Kidney (tissue), 14 donors: ENCODE data around the gene MAML1. TPM values are rescaled to one million over a fixed set of nuclear protein-coding genes. Genes with fewer than 3 reads are reported as not detected.

ENCODE experiments used
- DNase-seq, 5 donors: peaks; one replicate each; pipeline ENCODE4 v3.0.0-alpha.2; 2013 to 2020
- FAIRE-seq: peaks from 2 replicates; lab custom pipeline; 2012; peaks lifted over from hg19 to GRCh38; lab: Jason Lieb, UNC
- H3K27ac ChIP-seq, 2 donors: one replicate each; pipeline ENCODE4 v1.7.0; 2013; ENCODE audit warnings: low read depth in 2 of 2, low read length in 2 of 2, inconsistent platforms in 1 of 2
- H3K27me3 ChIP-seq: one replicate; pipeline ENCODE4 v1.7.1; 2013; ENCODE audit warnings: low read length, inconsistent platforms; ENCODE audit not compliant: control insufficient read depth, insufficient read depth
- H3K36me3 ChIP-seq, 3 donors: one replicate each; pipeline versions ENCODE4 v1.7.0 to v1.7.1; 2013; ENCODE audit warnings: low read length in 3 of 3, control low read depth in 1 of 3, inconsistent platforms in 1 of 3; ENCODE audit not compliant: insufficient read depth in 3 of 3, control insufficient read depth in 2 of 3
- H3K4me1 ChIP-seq, 3 donors: one replicate each; pipeline versions ENCODE4 v1.7.0 to v1.7.1; 2013; ENCODE audit warnings: low read length in 3 of 3, inconsistent platforms in 1 of 3, low read depth in 1 of 3; ENCODE audit not compliant: control insufficient read depth in 2 of 3, insufficient read depth in 2 of 3
- H3K4me3 ChIP-seq, 3 donors: one replicate each; pipeline versions ENCODE4 v1.7.0 to v1.8.1; 2013; ENCODE audit warnings: low read length in 3 of 3, control low read depth in 1 of 3, inconsistent platforms in 1 of 3
- H3K9ac ChIP-seq, 3 donors: one replicate each; pipeline versions ENCODE4 v1.7.0 to v1.7.1; 2013; ENCODE audit warnings: low read length in 3 of 3, control low read depth in 1 of 3, inconsistent platforms in 1 of 3
- H3K9me3 ChIP-seq, 3 donors: one replicate each; pipeline versions ENCODE4 v1.7.0 to v1.7.1; 2013; ENCODE audit warnings: low read length in 3 of 3, control low read depth in 1 of 3, inconsistent platforms in 1 of 3; ENCODE audit not compliant: control insufficient read depth in 2 of 3, insufficient read depth in 1 of 3
- intact Hi-C: fragments of 100-400 bp; cut with DNase I; formaldehyde crosslinking; loops from one replicate; pipeline ENCODE4 v1.11.1; 2022
- polyA plus RNA-seq: library from polyadenylated mRNA; stranded (reverse); fragments of 350-450 nt; fragmentation: Illumina TruSeq; extraction: RNeasy Lipid Tissue Mini Kit (QIAGEN cat#74804); gene quantifications from one replicate; pipeline ENCODE4 v1.2.3, GENCODE V29; 2014; ENCODE audit warnings: low read depth, low replicate concordance; ENCODE audit not compliant: insufficient read depth
- total RNA-seq: library from RNA; stranded (reverse); fragmentation: NEBNext Ultra II Directional; extraction: Animal tissue kit (Norgen Biotek cat#: 25700); gene quantifications from one replicate; pipeline ENCODE4 v1.2.1, GENCODE V29; 2021
- TF ChIP-seq, protein P1 (sequence below): IDR thresholded peaks from 3 replicates; pipeline ENCODE4 v1.5.1; 2012; ENCODE audit warnings: mild to moderate bottlenecking, moderate library complexity, borderline replicate concordance; ENCODE audit not compliant: insufficient read depth; ENCODE audit errors: extremely low read depth
- donor health status: control.
- donor health status: control.
- donor health status: control.
- donor health status: control.
- donor health status: control.
- donor health status: DM: yes; HTN: yes; CAD: no.
- donor health status: Normal renal cell carcinoma (clear cell type).

MAML1 gene
- total and polyA plus RNA-seq, 2 donors from 2014 or later = 5.3 to 26.8 TPM

DNA sequence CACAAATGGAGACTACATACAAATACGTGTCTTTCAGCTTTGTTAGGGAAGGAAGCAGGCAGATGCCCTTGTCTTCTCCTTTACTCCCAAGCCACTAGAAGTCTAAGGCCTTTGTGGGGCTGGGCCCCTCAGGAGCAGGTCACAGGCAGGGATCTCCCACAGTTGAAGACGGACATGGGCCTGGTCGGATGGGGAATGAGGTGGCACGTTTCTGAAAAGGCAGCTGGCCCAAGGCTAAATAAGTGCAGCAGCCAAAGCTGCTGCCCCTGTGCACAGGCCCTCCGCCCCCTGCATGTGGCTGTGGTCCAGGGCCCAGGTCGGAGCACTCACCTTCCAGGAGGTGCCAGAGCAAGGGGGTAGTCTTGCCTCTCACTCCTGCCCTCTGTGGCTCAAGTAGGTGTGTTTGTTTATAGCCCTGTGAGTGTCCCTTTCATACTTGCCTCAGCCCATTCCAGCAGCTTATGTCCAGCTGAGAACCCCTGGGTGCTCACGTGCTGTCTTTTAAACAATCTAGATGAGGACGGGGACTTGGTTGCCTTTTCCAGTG is 89.9 kb downstream of the MAML1 start:
- FAIRE-seq (no peak), DNase-seq (peak in 1 of 5 donors; percentile 76)
- no peaks in the 10 kb centered on the region for H3K27me3 ChIP-seq
- H3K4me3 ChIP-seq = peak overlapping the region in 2 of 3 donors; percentile 77 to 84
- peaks cover 3 to 40% (median 21%) of the 10 kb centered on the region in 3 donors for H3K36me3 ChIP-seq
- intact Hi-C loops = no loop called here
- TF ChIP-seq, protein P1, sequence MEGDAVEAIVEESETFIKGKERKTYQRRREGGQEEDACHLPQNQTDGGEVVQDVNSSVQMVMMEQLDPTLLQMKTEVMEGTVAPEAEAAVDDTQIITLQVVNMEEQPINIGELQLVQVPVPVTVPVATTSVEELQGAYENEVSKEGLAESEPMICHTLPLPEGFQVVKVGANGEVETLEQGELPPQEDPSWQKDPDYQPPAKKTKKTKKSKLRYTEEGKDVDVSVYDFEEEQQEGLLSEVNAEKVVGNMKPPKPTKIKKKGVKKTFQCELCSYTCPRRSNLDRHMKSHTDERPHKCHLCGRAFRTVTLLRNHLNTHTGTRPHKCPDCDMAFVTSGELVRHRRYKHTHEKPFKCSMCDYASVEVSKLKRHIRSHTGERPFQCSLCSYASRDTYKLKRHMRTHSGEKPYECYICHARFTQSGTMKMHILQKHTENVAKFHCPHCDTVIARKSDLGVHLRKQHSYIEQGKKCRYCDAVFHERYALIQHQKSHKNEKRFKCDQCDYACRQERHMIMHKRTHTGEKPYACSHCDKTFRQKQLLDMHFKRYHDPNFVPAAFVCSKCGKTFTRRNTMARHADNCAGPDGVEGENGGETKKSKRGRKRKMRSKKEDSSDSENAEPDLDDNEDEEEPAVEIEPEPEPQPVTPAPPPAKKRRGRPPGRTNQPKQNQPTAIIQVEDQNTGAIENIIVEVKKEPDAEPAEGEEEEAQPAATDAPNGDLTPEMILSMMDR = peak; percentile 2
- H3K4me1 ChIP-seq = peaks cover 0 to 54% (median 53%) of the 10 kb centered on the region in 3 donors
- peak overlapping the region in 1 of 3 donors; percentile 99 for H3K9ac ChIP-seq
- H3K9me3 ChIP-seq = no peaks in the 10 kb centered on the region
- H3K27ac ChIP-seq = peak overlapping the region; percentile 25 to 100

DNA sequence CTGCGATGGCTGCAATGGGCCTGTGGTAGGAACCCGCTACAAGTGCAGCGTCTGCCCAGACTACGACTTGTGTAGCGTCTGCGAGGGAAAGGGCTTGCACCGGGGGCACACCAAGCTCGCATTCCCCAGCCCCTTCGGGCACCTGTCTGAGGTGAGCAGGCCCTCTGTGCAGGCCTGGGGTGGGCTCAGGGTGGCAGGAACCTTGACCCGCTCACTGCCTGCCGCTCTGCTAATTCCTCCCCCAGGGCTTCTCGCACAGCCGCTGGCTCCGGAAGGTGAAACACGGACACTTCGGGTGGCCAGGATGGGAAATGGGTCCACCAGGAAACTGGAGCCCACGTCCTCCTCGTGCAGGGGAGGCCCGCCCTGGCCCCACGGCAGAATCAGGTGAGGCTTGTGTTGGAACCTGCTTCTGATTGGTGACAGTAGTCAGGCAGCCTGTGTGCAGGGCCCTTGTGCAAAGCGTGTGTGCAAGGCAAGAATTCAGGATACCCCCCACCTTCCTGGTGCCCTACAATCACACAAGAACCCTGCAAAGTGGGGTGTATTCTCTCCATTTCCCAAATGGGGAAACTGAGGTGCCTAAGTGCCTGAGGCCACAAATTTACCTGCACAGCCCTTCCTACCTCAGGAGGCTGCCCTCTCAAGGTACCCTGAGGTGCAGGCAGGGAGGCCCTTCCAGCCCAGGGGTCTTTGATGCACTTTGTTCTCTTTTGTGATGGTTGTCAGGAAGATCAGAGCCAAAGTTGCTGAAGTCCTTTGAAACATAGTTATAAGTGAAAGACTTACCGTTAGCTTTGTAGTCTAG is 91.5 kb downstream of the MAML1 start:
- peak overlapping the region in 1 of 3 donors; percentile 18 for H3K4me3 ChIP-seq
- TF ChIP-seq, protein P1 = no peak

DNA sequence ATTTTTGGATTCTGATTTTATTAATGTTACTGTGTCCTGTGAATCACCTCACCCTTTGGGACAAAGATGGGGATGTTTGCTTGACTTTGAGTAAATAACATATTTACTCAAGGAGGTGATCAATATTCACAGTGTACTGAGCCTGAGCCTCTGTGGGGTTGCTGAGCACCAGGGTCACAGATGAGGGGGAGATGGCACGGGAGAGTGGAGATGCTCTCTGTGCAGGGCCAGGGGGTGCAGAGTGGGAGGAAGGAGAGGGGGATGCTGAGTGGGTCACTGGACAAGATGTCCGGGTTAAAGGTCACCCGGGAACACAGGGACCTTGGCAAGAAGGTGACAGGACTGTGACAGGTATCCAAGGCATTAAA is 92.1 kb downstream of the MAML1 start:
- no peak overlapping the region for H3K9ac ChIP-seq
- H3K27ac ChIP-seq = no peak overlapping the region
- intact Hi-C loops = no loop called here
- H3K36me3 ChIP-seq = peaks cover 5 to 56% (median 31%) of the 10 kb centered on the region in 3 donors
- DNase-seq = peak in 1 of 5 donors; percentile 42
- H3K4me3 ChIP-seq = peak overlapping the region in 1 of 3 donors; percentile 18
- no peak for FAIRE-seq
- H3K4me1 ChIP-seq = peaks cover 0 to 51% (median 40%) of the 10 kb centered on the region in 3 donors
- TF ChIP-seq, protein P1 = no peak
- H3K27me3 ChIP-seq = no peaks in the 10 kb centered on the region
- H3K9me3 ChIP-seq = no peaks in the 10 kb centered on the region

More for the DNA sequence above, 91.5 kb downstream of the MAML1 start:
- peaks cover 0 to 55% (median 45%) of the 10 kb centered on the region in 3 donors for H3K4me1 ChIP-seq
- peak overlapping the region in 1 of 2 donors; percentile 32 for H3K27ac ChIP-seq
- FAIRE-seq (no peak), DNase-seq (peak in 1 of 5 donors; percentile 71)
- intact Hi-C loops = no loop called here
- no peaks in the 10 kb centered on the region for H3K27me3 ChIP-seq
- H3K9me3 ChIP-seq = no peaks in the 10 kb centered on the region
- H3K9ac ChIP-seq = peak overlapping the region in 1 of 3 donors; percentile 18
- peaks cover 5 to 52% (median 27%) of the 10 kb centered on the region in 3 donors for H3K36me3 ChIP-seq
